ENCODE results near the gene COG7. TPM values are rescaled to one million over a fixed set of nuclear protein-coding genes. Genes with fewer than 3 reads are reported as not detected.
A peak's percentile ranks its signal among the peaks of the same experiment; 100 is the strongest.

The COG7 gene
- polyA plus RNA-seq, 1 of the 3 experiments (the other 2 are of a cell fraction), result 33.0 TPM

GRCh38 chr16:23409522-23409921 lies 43.5 kb downstream of the COG7 start (continued):
- TF ChIP-seq USF2 (IDR thresholded peaks at IDR 0.05; ENCODE audit: borderline replicate concordance, low read depth, low read length), result no peak

GRCh38 chr16:23408823-23409298 lies 44.1 kb downstream of the COG7 start:
- H3K27me3 ChIP-seq (ENCODE audit: insufficient read depth), result no peaks in the 10 kb centered on the region
- H3K9me2 ChIP-seq, result no peaks in the 10 kb centered on the region
- H3K4me3 ChIP-seq (ENCODE audit: low read depth in 2 of 2, low read length in 1 of 2), result no peak overlapping the region
- H2AFZ ChIP-seq (ENCODE audit: low read depth), result no peak overlapping the region
- no peaks in the 10 kb centered on the region for H3K79me2 ChIP-seq (ENCODE audit: insufficient read depth)
- H3K27ac ChIP-seq (ENCODE audit: low read depth in 2 of 2, low read length in 1 of 2), result no peak overlapping the region
- WGBS (ENCODE audit: low lambda C conversion rate), result 69% methylated on average over 4 of the region's 7 CpGs
- ChIA-PET POLR2A (no interaction called here), CTCF (interaction anchor here (2.4 to 2.7 kb wide), 2 partner anchors 25 to 226 kb away, joined by 8 to 12 read pairs; partner anchors contain the start of gene SCNN1G)
- H4K20me1 ChIP-seq (ENCODE audit: insufficient read depth), result no peaks in the 10 kb centered on the region
- no peaks in the 10 kb centered on the region for H3F3A ChIP-seq (replicated peaks; ENCODE audit: insufficient read depth)
- no peak overlapping the region for H3K4me2 ChIP-seq
- peaks cover 0 to 4% of the 10 kb centered on the region in 2 experiments; a peak in 1 of 4 replicates for H3K4me1 ChIP-seq (ENCODE audit: control insufficient read depth in 1 of 2, insufficient read depth in 2 of 2, low read depth in 1 of 2, low read length in 1 of 2)
- H3K9me3 ChIP-seq, result no peaks in the 10 kb centered on the region
- peaks cover 39 to 50% of the 10 kb centered on the region in 2 experiments for H3K36me3 ChIP-seq (replicated peaks in 1 of 2; ENCODE audit: control insufficient read depth in 1 of 2, insufficient read depth in 2 of 2, low read length in 1 of 2)
- no peak overlapping the region for H3K9ac ChIP-seq
- peak; percentile 55 for DNase-seq
- TF ChIP-seq TAF1 (IDR thresholded peaks at IDR 0.05; ENCODE audit: borderline replicate concordance, low read depth, low read length) (no peak), TEAD4 (IDR thresholded peaks at IDR 0.05; ENCODE audit: borderline replicate concordance, insufficient read depth) (no peak), FOXJ3 (CRISPR knock-in tag; IDR thresholded peaks at IDR 0.05) (no peak), CHD2 (IDR thresholded peaks at IDR 0.05; ENCODE audit: low read length, partially characterized antibody) (no peak), FOXM1 (IDR thresholded peaks at IDR 0.05; ENCODE audit: low read depth) (no peak), MXI1 (IDR thresholded peaks at IDR 0.05; ENCODE audit: low read depth, low read length) (no peak), SIN3A (IDR thresholded peaks at IDR 0.05; ENCODE audit: borderline replicate concordance, low read depth, low read length) (no peak), MEF2A (IDR thresholded peaks at IDR 0.05; ENCODE audit: borderline replicate concordance, low read depth) (no peak), USF1 (IDR thresholded peaks at IDR 0.05; ENCODE audit: borderline replicate concordance, low read depth) (no peak), FOSL2 (IDR thresholded peaks at IDR 0.05; ENCODE audit: borderline replicate concordance, low read depth) (no peak)
- TF ChIP-seq, protein P1, sequence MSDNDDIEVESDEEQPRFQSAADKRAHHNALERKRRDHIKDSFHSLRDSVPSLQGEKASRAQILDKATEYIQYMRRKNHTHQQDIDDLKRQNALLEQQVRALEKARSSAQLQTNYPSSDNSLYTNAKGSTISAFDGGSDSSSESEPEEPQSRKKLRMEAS (IDR thresholded peaks at IDR 0.05; ENCODE audit: low read depth), result no peak

DNA sequence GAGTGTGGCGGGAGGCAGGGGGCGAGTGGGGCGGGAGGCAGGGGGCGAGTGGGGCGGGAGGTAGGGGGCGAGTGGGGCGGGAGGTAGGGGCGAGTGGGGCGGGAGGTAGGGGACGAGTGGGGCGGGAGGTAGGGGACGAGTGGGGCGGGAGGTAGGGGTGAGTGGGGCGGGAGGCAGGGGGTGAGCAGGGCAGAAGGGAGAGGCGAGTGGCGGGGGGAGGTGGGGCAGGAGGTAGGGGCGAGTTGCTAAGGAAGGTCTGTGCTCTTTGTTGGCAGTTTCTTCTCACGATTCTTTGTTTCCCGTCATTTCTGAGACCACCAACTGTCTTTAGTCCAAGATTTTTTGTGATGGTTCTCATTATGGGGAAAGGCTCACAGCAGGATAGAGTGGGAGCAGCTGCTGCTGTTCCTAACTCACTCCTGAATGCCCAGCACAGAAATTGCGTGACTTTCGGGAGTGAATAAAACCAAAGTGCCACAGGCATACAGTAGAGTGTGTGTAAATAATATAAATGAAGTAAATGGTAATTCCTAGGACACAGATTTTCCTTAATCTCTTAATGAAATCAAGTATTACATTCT lies 44.7 kb downstream of the COG7 start:
- ChIA-PET POLR2A (no interaction called here), CTCF (interaction anchor here (2.4 to 2.7 kb wide), 2 partner anchors 26 to 225 kb away, joined by 8 to 12 read pairs; partner anchors contain the start of gene SCNN1G)
- Histone ChIP-seq H3K27me3 (ENCODE audit: insufficient read depth) (no peaks in the 10 kb centered on the region), H3K27ac (ENCODE audit: low read depth in 2 of 2, low read length in 1 of 2) (no peak overlapping the region), H2AFZ (ENCODE audit: low read depth) (no peak overlapping the region), H3K9me2 (no peaks in the 10 kb centered on the region), H3K9ac (no peak overlapping the region), H3K79me2 (ENCODE audit: insufficient read depth) (no peaks in the 10 kb centered on the region), H3K4me2 (no peak overlapping the region), H3K36me3 (replicated peaks in 1 of 2; ENCODE audit: control insufficient read depth in 1 of 2, insufficient read depth in 2 of 2, low read length in 1 of 2) (peaks cover 37 to 52% of the 10 kb centered on the region in 2 experiments), H3F3A (replicated peaks; ENCODE audit: insufficient read depth) (no peaks in the 10 kb centered on the region), H3K4me3 (ENCODE audit: low read depth in 2 of 2, low read length in 1 of 2) (no peak overlapping the region), H3K9me3 (no peaks in the 10 kb centered on the region), H3K4me1 (ENCODE audit: control insufficient read depth in 1 of 2, insufficient read depth in 2 of 2, low read depth in 1 of 2, low read length in 1 of 2) (peaks cover 0 to 4% of the 10 kb centered on the region in 2 experiments; a peak in 1 of 4 replicates), H4K20me1 (ENCODE audit: insufficient read depth) (no peaks in the 10 kb centered on the region)
- 96% methylated on average over 21 of the region's 21 CpGs for WGBS (ENCODE audit: low lambda C conversion rate)
- DNase-seq, result no peak
- TF ChIP-seq RXRA (IDR thresholded peaks at IDR 0.05; ENCODE audit: borderline replicate concordance, low read depth) (no peak), GATA2 (CRISPR knock-in tag; IDR thresholded peaks at IDR 0.05) (no peak), MXI1 (IDR thresholded peaks at IDR 0.05; ENCODE audit: low read depth, low read length) (no peak), FOXJ3 (CRISPR knock-in tag; IDR thresholded peaks at IDR 0.05) (no peak), CHD2 (IDR thresholded peaks at IDR 0.05; ENCODE audit: low read length, partially characterized antibody) (no peak), POLR2AphosphoS5 (IDR thresholded peaks at IDR 0.05; ENCODE audit: low read depth, low read length) (no peak), RCOR1 (IDR thresholded peaks at IDR 0.05; ENCODE audit: low read length) (no peak), NFIC (IDR thresholded peaks at IDR 0.05; ENCODE audit: borderline replicate concordance) (no peak), FOXM1 (IDR thresholded peaks at IDR 0.05; ENCODE audit: low read depth) (no peak), FOSL2 (IDR thresholded peaks at IDR 0.05; ENCODE audit: borderline replicate concordance, low read depth) (no peak), NRF1 (IDR thresholded peaks at IDR 0.05; ENCODE audit: low read depth, low read length) (no peak)
- TF ChIP-seq, protein P2, sequence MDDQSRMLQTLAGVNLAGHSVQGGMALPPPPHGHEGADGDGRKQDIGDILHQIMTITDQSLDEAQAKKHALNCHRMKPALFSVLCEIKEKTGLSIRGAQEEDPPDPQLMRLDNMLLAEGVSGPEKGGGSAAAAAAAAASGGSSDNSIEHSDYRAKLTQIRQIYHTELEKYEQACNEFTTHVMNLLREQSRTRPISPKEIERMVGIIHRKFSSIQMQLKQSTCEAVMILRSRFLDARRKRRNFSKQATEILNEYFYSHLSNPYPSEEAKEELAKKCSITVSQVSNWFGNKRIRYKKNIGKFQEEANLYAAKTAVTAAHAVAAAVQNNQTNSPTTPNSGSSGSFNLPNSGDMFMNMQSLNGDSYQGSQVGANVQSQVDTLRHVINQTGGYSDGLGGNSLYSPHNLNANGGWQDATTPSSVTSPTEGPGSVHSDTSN (IDR thresholded peaks at IDR 0.05), result no peak
- TF ChIP-seq, protein P3, sequence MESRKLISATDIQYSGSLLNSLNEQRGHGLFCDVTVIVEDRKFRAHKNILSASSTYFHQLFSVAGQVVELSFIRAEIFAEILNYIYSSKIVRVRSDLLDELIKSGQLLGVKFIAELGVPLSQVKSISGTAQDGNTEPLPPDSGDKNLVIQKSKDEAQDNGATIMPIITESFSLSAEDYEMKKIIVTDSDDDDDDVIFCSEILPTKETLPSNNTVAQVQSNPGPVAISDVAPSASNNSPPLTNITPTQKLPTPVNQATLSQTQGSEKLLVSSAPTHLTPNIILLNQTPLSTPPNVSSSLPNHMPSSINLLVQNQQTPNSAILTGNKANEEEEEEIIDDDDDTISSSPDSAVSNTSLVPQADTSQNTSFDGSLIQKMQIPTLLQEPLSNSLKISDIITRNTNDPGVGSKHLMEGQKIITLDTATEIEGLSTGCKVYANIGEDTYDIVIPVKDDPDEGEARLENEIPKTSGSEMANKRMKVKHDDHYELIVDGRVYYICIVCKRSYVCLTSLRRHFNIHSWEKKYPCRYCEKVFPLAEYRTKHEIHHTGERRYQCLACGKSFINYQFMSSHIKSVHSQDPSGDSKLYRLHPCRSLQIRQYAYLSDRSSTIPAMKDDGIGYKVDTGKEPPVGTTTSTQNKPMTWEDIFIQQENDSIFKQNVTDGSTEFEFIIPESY (IDR thresholded peaks at IDR 0.05; ENCODE audit: borderline replicate concordance, low read depth), result no peak
